ENCODE results near the gene PPP1R37.

PPP1R37 gene

GRCh38 chr19:45187421-45188100, 94.6 kb downstream of the PPP1R37 start:
- TF ChIP-seq CTCF (IDR thresholded peaks at IDR 0.05; ENCODE audit: extremely low read depth, insufficient read depth, missing control alignments) = peak; percentile 64
- in situ Hi-C loops (cut with MboI; ENCODE audit: low pct_unique_long_range_greater_than_20kb, low sequenced_read_pairs, unreplicated experiment) = no loop called here
- peak; percentile 79 for DNase-seq (ENCODE audit: low spot score)

DNA sequence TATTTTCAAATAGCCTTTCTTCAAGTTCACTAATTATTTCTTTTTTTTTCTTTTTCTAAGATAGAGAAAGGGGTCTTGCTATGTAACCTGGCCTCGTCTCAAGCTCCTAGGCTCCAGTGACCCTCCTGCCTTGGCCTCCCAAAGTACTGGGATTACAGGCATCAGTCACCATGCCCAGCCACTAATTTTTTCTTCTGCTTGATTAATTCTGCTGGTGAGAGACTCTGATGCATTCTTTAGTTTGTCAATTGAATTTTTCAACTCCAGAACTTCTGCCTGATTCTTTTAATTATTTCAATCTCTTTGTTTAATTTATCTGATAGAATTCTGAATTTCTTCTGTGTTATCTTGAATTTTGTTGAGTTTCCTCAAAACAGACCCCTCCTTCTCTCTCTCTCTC, 97.0 kb downstream of the PPP1R37 start:
- no peak for DNase-seq (ENCODE audit: low spot score)
- TF ChIP-seq CTCF (IDR thresholded peaks at IDR 0.05; ENCODE audit: extremely low read depth, insufficient read depth, missing control alignments) = no peak
- in situ Hi-C loops (cut with MboI; ENCODE audit: low pct_unique_long_range_greater_than_20kb, low sequenced_read_pairs, unreplicated experiment) = no loop called here

DNA sequence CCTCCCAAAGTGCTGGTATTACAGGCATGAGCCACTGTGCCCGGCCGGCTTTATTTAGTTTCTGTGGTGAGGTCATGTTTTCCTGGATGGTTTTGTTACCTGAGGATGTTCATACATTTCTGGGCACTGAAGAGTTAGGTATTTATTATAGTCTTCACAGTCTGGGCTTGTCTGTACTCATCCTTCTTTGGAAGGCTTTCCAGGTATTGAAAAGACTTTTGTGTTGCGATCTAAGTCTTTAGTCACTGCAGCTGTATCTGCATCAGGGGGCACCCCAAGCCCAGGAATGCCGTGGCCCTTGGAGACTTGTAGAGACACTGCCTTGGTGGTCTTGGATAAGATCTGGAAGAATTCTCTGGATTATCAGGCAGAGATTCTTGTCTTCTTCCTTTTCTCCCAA, 98.4 kb downstream of the PPP1R37 start:
- in situ Hi-C loops (cut with MboI; ENCODE audit: low pct_unique_long_range_greater_than_20kb, low sequenced_read_pairs, unreplicated experiment) = no loop called here
- no peak for DNase-seq (ENCODE audit: low spot score)
- no peak for TF ChIP-seq CTCF (IDR thresholded peaks at IDR 0.05; ENCODE audit: extremely low read depth, insufficient read depth, missing control alignments)

DNA sequence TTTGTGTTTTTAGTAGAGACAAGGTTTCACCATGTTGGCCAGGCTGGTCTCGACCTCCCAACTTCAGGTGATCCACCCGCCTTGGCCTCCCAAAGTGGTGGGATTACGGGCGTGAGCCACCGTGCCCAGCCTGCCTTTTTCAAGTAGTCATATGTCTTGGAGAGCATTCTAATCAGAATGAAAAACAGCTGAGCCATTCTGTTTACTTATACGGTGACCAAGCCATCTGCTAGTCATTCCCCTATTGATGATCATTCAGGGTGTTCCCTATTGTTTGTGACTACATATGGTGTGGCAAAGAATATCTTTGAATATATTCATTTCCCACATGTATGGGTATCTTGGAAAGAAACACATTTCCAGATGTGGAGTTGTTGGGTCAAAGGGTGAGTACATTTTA, 102.8 kb downstream of the PPP1R37 start:
- no peak for DNase-seq (ENCODE audit: low spot score)
- TF ChIP-seq CTCF (IDR thresholded peaks at IDR 0.05; ENCODE audit: extremely low read depth, insufficient read depth, missing control alignments) = no peak
- in situ Hi-C loops (cut with MboI; ENCODE audit: low pct_unique_long_range_greater_than_20kb, low sequenced_read_pairs, unreplicated experiment) = no loop called here

Data from GM13977 (cell line).